Mucosa of descending colon (tissue), 3 donors: ENCODE measurements around the gene NACA2. TPM values are rescaled to one million over a fixed set of nuclear protein-coding genes. Genes with fewer than 3 reads are reported as not detected.
A peak's percentile ranks its signal among the peaks of the same experiment; 100 is the strongest.
"Not testable (repeated sequence)": the region's sequence is repeated elsewhere in the genome, so short reads cannot be mapped to it uniquely, and the experiment has no call there.

Experiments used
- ATAC-seq: fragments of 200-7000 bp; cut with Tn5 transposase; one replicate; pipeline ENCODE4 v1.9.1; 2020; ENCODE audit warnings: mild to moderate bottlenecking, moderate library complexity
- DNase-seq, 3 donors: peaks; one replicate each; pipeline ENCODE4 v3.0.0-alpha.2; 2020
- H3K36me3 ChIP-seq: fragments of 200-600 bp; one replicate; pipeline ENCODE4 v1.8.0; 2021; ENCODE audit warnings: low read depth, mild to moderate bottlenecking
- H3K4me1 ChIP-seq: fragments of 200-600 bp; one replicate; pipeline ENCODE4 v1.8.0; 2021; ENCODE audit warnings: low read depth, mild to moderate bottlenecking
- H3K4me3 ChIP-seq: fragments of 200-600 bp; one replicate; pipeline ENCODE4 v1.8.0; 2021; ENCODE audit warnings: mild to moderate bottlenecking
- H3K9me3 ChIP-seq: fragments of 200-600 bp; one replicate; pipeline ENCODE4 v1.8.0; 2021; ENCODE audit warnings: mild to moderate bottlenecking
- intact Hi-C, 2 donors: fragments of 100-400 bp; cut with DNase I in 1 of 2; cut with micrococcal nuclease in 1 of 2; formaldehyde crosslinking; loops; one replicate each; pipeline versions ENCODE4 v1.11.0 to v1.11.1; 2022; cut with DNase I, micrococcal nuclease
- total RNA-seq, 3 donors: library from RNA; stranded (reverse); fragmentation: NEBNext Ultra II Directional in 2 of 3; extraction: Animal tissue kit (Norgen Biotek cat#: 25700) in 2 of 3; gene quantifications; one replicate each; pipeline versions ENCODE4 v1.2.1 to v1.2.4, GENCODE V29; 2021 to 2023
- TF ChIP-seq, protein P1 (sequence below): fragments of 200-600 bp; IDR thresholded peaks from one replicate; pipeline ENCODE4 v1.8.0; 2022; ENCODE audit warnings: antibody characterized with exemption, mild to moderate bottlenecking
- donor health status: DM: no; HTN: no; CAD: no; lungs with moderate emphysema.
- donor health status: DM: no; HTN: no; CAD: no.
- donor health status: DM: no; HTN: yes; CAD: no.

The NACA2 gene
- total RNA-seq, 3 donors from 2014 or later: not detected

DNA sequence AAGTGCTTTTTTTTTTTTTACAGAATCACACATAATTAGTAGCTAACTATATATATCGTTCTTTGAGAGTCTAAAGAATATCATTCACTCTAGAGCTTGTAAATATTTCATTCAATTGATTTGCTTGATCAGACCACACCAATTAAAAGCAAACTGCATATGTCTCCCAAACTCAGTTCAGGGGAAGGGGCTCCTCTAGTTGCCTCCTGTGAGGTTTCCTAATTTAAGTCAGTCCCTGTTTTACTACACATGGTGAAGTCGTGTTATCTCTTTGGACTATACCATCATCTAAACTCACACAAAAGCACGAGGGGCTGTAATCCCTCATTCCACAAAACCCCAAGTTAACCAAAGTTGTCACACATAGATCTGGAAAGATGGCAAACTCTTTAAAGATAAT is 11.7 kb downstream of the NACA2 start:
- DNase-seq: no peak
- Histone ChIP-seq H3K9me3 (no peaks in the 10 kb centered on the region), H3K4me1 (no peaks in the 10 kb centered on the region), H3K36me3 (no peaks in the 10 kb centered on the region), H3K4me3 (no peak overlapping the region)
- intact Hi-C loops: no loop called here
- no peak for ATAC-seq
- TF ChIP-seq, protein P1, sequence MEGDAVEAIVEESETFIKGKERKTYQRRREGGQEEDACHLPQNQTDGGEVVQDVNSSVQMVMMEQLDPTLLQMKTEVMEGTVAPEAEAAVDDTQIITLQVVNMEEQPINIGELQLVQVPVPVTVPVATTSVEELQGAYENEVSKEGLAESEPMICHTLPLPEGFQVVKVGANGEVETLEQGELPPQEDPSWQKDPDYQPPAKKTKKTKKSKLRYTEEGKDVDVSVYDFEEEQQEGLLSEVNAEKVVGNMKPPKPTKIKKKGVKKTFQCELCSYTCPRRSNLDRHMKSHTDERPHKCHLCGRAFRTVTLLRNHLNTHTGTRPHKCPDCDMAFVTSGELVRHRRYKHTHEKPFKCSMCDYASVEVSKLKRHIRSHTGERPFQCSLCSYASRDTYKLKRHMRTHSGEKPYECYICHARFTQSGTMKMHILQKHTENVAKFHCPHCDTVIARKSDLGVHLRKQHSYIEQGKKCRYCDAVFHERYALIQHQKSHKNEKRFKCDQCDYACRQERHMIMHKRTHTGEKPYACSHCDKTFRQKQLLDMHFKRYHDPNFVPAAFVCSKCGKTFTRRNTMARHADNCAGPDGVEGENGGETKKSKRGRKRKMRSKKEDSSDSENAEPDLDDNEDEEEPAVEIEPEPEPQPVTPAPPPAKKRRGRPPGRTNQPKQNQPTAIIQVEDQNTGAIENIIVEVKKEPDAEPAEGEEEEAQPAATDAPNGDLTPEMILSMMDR: no peak

DNA sequence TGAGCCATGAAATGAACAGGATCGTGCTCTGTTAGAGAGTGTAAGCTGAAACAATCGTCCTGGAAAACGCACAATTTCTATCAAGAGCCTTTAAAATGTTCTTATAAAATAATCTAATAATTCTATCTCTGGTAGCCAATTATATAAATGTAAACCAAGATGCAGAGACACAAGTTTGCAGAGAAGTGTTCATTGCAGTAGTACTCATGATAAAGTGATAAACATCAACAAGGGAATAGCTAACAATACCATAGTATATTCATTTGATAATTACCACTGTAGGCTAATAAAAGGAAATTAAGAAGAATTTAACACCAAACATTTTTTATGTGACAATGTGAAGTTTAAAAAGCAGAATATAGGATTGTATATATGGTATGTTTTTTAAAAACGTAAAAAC is 12.4 kb downstream of the NACA2 start:
- Histone ChIP-seq H3K9me3 (no peaks in the 10 kb centered on the region), H3K4me1 (no peaks in the 10 kb centered on the region), H3K36me3 (no peaks in the 10 kb centered on the region), H3K4me3 (no peak overlapping the region)
- DNase-seq: no peak
- ATAC-seq: no peak
- intact Hi-C loops: no loop called here
- TF ChIP-seq, protein P1: no peak

DNA sequence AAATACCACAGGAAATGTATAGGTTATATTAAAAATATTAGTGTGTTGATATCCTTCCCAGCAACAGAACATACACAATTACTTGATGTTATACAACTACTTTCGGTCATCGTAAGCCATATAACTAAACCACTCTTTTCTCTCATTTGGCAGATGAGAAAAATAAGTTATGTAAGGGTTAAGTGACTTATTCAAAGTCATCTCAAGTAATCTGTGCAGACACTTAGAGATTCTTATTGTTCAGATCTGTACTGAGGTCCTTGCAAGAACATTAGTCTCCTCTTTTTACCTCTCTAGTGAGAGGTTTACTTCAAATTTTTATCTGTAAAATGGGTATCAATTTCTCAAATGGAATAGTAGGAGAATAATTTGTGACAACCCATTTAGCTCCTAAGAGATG is 15.0 kb downstream of the NACA2 start:
- Histone ChIP-seq H3K4me1 (no peaks in the 10 kb centered on the region), H3K9me3 (no peaks in the 10 kb centered on the region), H3K36me3 (no peaks in the 10 kb centered on the region), H3K4me3 (no peak overlapping the region)
- ATAC-seq (no peak), DNase-seq (no peak)
- intact Hi-C loops: no loop called here
- TF ChIP-seq, protein P1: no peak

DNA sequence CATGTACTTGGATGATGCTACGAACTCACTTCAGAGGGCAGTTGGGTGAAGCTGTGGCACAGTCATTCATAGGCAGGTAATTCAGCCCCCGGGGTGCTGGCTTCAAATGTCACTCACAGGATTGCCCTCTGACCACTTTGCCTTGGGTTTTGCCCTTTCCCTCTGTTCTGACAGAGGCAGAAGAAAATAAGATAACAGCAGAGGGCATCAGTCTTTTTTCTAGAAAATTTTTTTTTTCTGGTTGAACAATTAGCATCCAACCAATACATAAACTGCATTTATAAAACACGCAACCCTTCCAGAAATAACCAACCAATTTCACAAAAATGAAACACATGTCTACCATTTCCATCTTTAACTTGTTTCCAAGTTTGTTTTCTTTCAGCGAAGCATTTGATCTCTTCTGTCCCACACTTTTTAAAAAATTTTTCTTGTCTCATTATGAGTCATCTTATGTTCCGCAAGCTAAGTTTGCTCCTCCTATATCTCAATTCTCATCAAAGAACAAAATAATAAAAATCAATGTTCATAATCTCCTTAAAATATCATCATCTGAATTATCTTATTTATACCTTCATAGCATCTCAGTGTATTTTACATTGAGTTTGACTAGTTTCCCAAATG is 15.6 kb downstream of the NACA2 start:
- no peaks in the 10 kb centered on the region for H3K4me1 ChIP-seq
- H3K9me3 ChIP-seq: no peaks in the 10 kb centered on the region
- intact Hi-C loops: no loop called here
- ATAC-seq: no peak
- H3K36me3 ChIP-seq: no peaks in the 10 kb centered on the region
- no peak for DNase-seq
- TF ChIP-seq, protein P1: no peak
- H3K4me3 ChIP-seq: no peak overlapping the region

DNA sequence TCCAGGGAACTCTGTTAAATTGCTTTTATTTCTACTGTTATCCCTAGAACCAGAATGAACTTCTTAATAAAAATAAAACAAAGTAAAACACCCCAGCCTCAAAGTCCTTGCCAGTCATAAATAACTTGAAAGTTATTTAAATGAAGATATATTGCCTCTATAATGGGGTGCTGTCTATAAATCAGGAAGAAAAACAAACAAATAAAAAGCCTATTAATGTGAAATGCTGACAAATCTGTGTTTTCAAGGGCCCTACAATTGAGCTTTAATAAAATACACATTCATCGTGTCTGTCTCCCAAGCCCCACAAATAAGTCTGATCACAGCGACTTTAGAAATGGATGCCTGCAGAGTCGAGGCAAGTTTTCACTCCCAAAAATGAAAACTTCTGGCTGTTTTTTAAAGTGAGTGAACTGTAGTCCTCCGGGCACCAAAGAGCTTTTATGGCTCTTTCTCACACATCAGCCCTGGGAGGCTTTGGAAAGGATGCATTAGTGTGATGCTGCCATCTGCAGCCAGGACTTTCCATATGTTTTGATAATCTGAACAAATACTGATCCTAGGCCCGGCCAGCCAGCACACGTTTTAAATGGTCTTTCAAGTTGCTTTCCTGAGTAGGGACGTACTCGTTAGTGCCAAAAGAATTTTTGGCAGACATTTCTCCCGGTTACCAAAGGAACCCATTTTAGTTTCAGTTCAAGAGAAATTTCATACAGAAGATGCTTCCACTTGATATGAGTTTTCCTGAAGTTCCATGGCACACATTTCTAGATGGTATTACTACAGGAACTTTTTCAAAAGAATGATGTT is 16.3 kb downstream of the NACA2 start:
- peak; percentile 56 for ATAC-seq
- Histone ChIP-seq H3K4me1 (no peaks in the 10 kb centered on the region), H3K4me3 (no peak overlapping the region), H3K9me3 (no peaks in the 10 kb centered on the region), H3K36me3 (no peaks in the 10 kb centered on the region)
- intact Hi-C loops: no loop called here
- TF ChIP-seq, protein P1: no peak
- DNase-seq: peak in 2 of 3 donors; percentile 22 to 50

DNA sequence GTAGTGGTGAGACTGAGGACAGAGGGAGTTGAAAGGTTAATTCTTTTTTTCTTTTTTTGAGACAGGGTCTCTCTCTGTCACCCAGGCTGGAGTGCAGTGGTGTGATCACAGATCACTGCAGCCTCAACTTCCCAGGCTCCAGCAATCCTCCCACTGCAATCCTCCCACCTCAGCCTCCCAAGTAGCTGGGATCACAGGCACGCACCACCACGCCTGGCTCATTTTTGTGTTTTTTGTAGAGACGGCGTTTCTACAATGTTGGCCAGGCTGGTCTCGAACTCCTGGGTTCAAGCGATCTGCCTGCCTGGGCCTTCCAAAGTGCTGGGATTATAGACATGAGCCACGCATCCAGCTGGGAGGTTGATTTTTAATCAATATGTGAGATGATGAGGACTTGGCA is 18.5 kb downstream of the NACA2 start:
- H3K4me3 ChIP-seq, ATAC-seq, intact Hi-C loops, H3K36me3 ChIP-seq, DNase-seq, H3K4me1 ChIP-seq, H3K9me3 ChIP-seq: not testable (repeated sequence)
